ENCODE data around the gene ZNF70.
A peak's percentile ranks its signal among the peaks of the same experiment; 100 is the strongest.

The ZNF70 gene

GRCh38 chr22:23763579-23763945 is 12.7 kb upstream of the ZNF70 start:
- DNase-seq (ENCODE audit: low read depth), result no peak
- H3K4me3 ChIP-seq (ENCODE audit: low read depth, low read length), result peak overlapping the region; percentile 20

GRCh38 chr22:23762842-23763578 is 12.1 kb upstream of the ZNF70 start, which contains the start of gene C22orf15:
Gene C22orf15, plus strand, starts transcription at chr22:23762990. Its CDS starts 317 bp downstream, at chr22:23763307.
- H3K4me3 ChIP-seq (ENCODE audit: low read depth, low read length), result peak within 1 kb of the TSS; percentile 20
- DNase-seq (ENCODE audit: low read depth), result no peak

- no peak for DNase-seq (ENCODE audit: low read depth)
- no peak overlapping the region for H3K4me3 ChIP-seq (ENCODE audit: low read depth, low read length)
Measured at GRCh38 chr22:23760056-23760455, 9.1 kb upstream of the ZNF70 start.

GRCh38 chr22:23759566-23759965 is 8.7 kb upstream of the ZNF70 start:
- H3K4me3 ChIP-seq (ENCODE audit: low read depth, low read length), result no peak overlapping the region
- DNase-seq (ENCODE audit: low read depth), result no peak

- no peak for DNase-seq (ENCODE audit: low read depth)
- no peak overlapping the region for H3K4me3 ChIP-seq (ENCODE audit: low read depth, low read length)
Measured at GRCh38 chr22:23756891-23757290, 6.0 kb upstream of the ZNF70 start.

- no peak overlapping the region for H3K4me3 ChIP-seq (ENCODE audit: low read depth, low read length)
Measured at GRCh38 chr22:23755711-23756110, 4.8 kb upstream of the ZNF70 start.

GRCh38 chr22:23754980-23755636 is 4.2 kb upstream of the ZNF70 start:
- no peak for DNase-seq (ENCODE audit: low read depth)
- H3K4me3 ChIP-seq (ENCODE audit: low read depth, low read length), result no peak overlapping the region

More at GRCh38 chr22:23755711-23756110, 4.8 kb upstream of the ZNF70 start:
- DNase-seq (ENCODE audit: low read depth), result no peak

- DNase-seq (ENCODE audit: low read depth), result no peak
- no peak within 1 kb of the TSS for H3K4me3 ChIP-seq (ENCODE audit: low read depth, low read length)
Measured at GRCh38 chr22:23754220-23754919, 3.5 kb upstream of the ZNF70 start, which contains the start of gene VPREB3. Gene VPREB3, minus strand, starts transcription at chr22:23754425. Its CDS starts 62 bp downstream, at chr22:23754363.

GRCh38 chr22:23753385-23753784 is 2.5 kb upstream of the ZNF70 start:
- no peak for DNase-seq (ENCODE audit: low read depth)
- H3K4me3 ChIP-seq (ENCODE audit: low read depth, low read length), result no peak overlapping the region

- no peak overlapping the region for H3K4me3 ChIP-seq (ENCODE audit: low read depth, low read length)
- DNase-seq (ENCODE audit: low read depth), result no peak
Measured at GRCh38 chr22:23752750-23753149, 1.8 kb upstream of the ZNF70 start.

GRCh38 chr22:23752090-23752691 is 1.3 kb upstream of the ZNF70 start:
- no peak for DNase-seq (ENCODE audit: low read depth)
- no peak overlapping the region for H3K4me3 ChIP-seq (ENCODE audit: low read depth, low read length)

- DNase-seq (ENCODE audit: low read depth), result no peak
- H3K4me3 ChIP-seq (ENCODE audit: low read depth, low read length), result peak overlapping the region; percentile 94
Measured at GRCh38 chr22:23751441-23751996, 607 bp upstream of the ZNF70 start.

GRCh38 chr22:23750367-23750713 is 572 bp downstream of the ZNF70 start:
- DNase-seq (ENCODE audit: low read depth), result no peak
- H3K4me3 ChIP-seq (ENCODE audit: low read depth, low read length), result peak overlapping the region; percentile 94

- H3K4me3 ChIP-seq (ENCODE audit: low read depth, low read length), result peak overlapping the region; percentile 94
- no peak for DNase-seq (ENCODE audit: low read depth)
Measured at GRCh38 chr22:23749841-23750301, 1.0 kb downstream of the ZNF70 start.

GRCh38 chr22:23745791-23746190 is 5.1 kb downstream of the ZNF70 start:
- DNase-seq (ENCODE audit: low read depth), result no peak
- H3K4me3 ChIP-seq (ENCODE audit: low read depth, low read length), result no peak overlapping the region

GRCh38 chr22:23744485-23744884 is 6.4 kb downstream of the ZNF70 start:
- DNase-seq (ENCODE audit: low read depth), result no peak
- no peak overlapping the region for H3K4me3 ChIP-seq (ENCODE audit: low read depth, low read length)

GRCh38 chr22:23744001-23744400 is 6.9 kb downstream of the ZNF70 start:
- DNase-seq (ENCODE audit: low read depth), result no peak
- no peak overlapping the region for H3K4me3 ChIP-seq (ENCODE audit: low read depth, low read length)

GRCh38 chr22:23743303-23743705 is 7.6 kb downstream of the ZNF70 start:
- no peak overlapping the region for H3K4me3 ChIP-seq (ENCODE audit: low read depth, low read length)
- DNase-seq (ENCODE audit: low read depth), result no peak

GRCh38 chr22:23742505-23743264 is 8.2 kb downstream of the ZNF70 start:
- DNase-seq (ENCODE audit: low read depth), result no peak

More at GRCh38 chr22:23742505-23743264, 8.2 kb downstream of the ZNF70 start:
- no peak overlapping the region for H3K4me3 ChIP-seq (ENCODE audit: low read depth, low read length)

All from skeletal muscle cell (primary cell).